Breast epithelium (tissue), 3 donors: ENCODE results near the gene ELAC1.

Source experiments
- POLR2A ChIP-seq: fragments of 450-650 bp; IDR thresholded peaks from one replicate; pipeline ENCODE4 v1.6.1; 2016; ENCODE audit warnings: antibody characterized with exemption, mild to moderate bottlenecking, moderate library complexity
- POLR2AphosphoS5 ChIP-seq, 3 donors: sonication (generic); formaldehyde crosslinking; IDR thresholded peaks; one replicate each; pipeline ENCODE4 v1.6.1; 2017; ENCODE audit warnings: antibody characterized with exemption in 3 of 3
- TF ChIP-seq, protein P1 (sequence below), 3 donors: fragments of 450-650 bp; IDR thresholded peaks; one replicate each; pipeline ENCODE4 v1.5.1; 2016 to 2017; ENCODE audit warnings: antibody characterized with exemption in 3 of 3, mild to moderate bottlenecking in 3 of 3, moderate library complexity in 3 of 3

- TF ChIP-seq POLR2A, result no peak
- TF ChIP-seq POLR2AphosphoS5 (IDR thresholded peaks at IDR 0.05), result no peak
- TF ChIP-seq, protein P1, sequence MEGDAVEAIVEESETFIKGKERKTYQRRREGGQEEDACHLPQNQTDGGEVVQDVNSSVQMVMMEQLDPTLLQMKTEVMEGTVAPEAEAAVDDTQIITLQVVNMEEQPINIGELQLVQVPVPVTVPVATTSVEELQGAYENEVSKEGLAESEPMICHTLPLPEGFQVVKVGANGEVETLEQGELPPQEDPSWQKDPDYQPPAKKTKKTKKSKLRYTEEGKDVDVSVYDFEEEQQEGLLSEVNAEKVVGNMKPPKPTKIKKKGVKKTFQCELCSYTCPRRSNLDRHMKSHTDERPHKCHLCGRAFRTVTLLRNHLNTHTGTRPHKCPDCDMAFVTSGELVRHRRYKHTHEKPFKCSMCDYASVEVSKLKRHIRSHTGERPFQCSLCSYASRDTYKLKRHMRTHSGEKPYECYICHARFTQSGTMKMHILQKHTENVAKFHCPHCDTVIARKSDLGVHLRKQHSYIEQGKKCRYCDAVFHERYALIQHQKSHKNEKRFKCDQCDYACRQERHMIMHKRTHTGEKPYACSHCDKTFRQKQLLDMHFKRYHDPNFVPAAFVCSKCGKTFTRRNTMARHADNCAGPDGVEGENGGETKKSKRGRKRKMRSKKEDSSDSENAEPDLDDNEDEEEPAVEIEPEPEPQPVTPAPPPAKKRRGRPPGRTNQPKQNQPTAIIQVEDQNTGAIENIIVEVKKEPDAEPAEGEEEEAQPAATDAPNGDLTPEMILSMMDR (IDR thresholded peaks at IDR 0.05), result no peak
Observed at GRCh38 chr18:50982802-50983179, 15.0 kb downstream of the ELAC1 start.
